HG03571 (cell line): ENCODE measurements around the gene KIF6.

ENCODE experiments used
- ATAC-seq: cut with Tn5 transposase; IDR thresholded peaks from one replicate; pipeline ENCODE4 v1.9.1; 2021; ENCODE audit not compliant: unreplicated experiment

KIF6 gene

DNA sequence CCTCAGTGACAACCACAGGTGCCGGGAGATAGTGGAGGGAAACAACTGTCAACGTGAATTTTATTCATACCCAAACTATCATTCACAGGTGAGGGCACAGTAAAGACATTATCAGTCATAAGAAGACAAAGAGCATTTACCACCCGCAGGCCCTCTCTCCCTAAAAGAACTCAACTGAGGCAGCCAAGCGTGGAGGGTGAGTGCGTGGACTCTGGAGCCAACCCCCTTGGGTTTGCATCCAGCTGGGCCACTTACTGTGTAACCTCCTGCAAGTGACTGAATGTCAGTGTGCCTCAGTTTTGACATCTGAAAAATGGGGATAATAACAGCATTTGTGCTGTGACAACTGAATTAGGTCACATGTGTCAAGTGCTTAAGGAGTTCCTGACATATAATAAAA, 332.1 kb downstream of the KIF6 start:
- no peak for ATAC-seq

DNA sequence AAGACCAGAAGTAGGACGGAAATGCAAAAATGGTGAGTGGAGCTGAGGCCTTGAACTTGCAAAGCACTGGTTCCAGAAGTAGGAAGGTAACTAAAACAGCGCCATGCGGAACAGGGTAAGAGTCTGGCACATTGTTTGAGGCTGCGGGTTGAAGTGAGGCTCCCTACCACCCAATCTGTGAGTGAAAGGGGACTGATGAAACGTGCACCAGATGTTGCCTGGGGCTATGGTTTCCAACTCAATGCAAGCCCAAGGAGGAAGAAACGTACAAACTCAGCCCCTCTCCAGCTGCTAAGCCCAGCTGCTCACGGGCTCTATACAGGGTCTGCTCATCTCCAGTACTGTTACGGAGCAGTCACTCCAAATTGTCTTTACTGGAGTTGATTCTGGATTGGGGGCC, 334.0 kb downstream of the KIF6 start:
- ATAC-seq: no peak

DNA sequence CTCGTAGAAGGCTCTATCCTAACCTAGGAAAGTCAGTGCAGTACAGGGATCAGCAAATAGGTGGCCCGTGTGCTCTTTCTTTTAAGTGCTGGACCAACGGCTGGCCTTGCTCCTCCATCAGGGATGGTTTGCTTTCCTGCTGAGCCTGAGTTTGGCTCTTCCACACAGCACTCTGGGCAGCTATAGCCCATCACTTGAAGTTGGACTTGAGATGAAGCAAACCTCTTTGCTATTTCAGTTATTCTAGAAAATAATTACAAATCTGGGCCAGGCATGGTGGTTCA, 335.8 kb downstream of the KIF6 start:
- no peak for ATAC-seq

DNA sequence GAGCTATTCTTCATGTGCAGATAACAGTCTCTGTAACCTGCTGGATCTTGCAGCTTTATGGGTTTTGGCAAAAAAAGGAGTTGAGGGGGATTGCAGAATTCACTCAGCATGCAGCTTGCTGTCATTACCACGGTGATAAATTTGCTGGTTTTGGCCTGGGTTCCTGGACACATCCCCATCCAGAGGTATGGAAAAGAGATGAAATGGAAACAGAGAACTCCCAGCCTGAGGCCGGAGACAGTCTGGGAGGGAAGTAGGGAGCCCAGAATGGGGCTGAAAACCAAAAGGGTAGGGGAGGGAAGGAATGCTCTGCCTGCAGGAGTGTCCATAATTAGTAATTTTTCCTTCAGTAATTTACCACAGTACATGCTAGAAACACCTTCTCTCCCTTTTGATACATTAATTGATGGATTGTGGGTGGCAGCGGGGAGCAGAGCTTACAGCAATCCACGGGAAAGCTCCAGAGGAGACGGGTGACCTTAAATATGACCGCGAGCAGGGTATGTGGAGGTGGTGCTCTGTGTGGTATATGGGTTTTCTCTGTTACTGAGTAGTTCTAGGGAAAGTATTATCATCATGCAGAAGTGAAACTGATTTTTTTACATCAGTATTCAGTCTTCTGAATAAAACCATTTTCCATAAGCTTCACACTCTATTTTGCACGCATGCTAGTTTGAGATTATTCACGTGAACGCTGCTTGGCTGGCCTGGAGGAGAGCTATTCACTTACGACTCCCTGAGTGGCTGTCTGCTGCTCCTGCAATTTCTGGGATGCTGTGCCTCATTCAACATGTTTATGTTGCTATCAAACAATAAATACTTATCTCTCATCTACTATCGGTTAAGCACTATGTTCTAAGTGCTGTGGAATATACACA, 336.4 kb downstream of the KIF6 start:
- ATAC-seq: no peak

DNA sequence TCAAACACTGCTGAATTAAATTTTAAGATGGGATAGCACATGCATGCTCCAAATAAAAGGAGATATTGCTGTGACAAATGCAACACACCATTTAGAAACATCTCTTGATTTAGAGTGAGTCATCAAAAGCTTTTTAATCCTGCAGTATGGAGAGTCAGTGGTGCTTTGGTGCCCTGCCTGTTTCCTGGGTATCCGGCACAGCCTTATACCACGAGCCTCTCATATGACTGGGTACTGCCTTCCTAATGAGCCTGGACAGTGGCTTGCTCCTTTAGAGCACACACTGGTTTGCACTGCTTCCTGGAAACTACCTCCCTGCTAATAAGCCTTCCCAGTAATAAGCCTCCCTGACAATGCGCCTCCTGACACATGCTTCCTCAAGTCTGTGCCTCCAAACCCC, 337.4 kb downstream of the KIF6 start:
- no peak for ATAC-seq

DNA sequence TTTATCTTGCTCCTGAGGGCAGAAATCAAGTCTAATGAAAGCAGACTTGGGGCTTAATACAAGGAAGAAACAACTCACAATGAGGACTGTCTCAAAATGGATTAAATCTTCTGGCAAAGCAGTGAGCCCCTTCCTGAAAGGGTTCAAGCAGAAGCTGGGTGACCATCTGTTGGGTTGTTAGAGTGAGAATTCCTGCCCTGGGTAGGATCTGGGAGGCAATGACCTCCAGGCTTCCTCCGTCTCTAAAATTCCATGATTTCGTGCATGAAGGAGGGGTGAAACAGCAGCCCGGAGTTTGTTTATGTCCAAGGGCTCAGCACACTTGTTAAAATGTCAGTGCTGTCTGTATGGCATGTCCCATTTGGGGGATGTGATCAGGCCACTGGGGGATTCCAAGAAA, 338.7 kb downstream of the KIF6 start:
- no peak for ATAC-seq

DNA sequence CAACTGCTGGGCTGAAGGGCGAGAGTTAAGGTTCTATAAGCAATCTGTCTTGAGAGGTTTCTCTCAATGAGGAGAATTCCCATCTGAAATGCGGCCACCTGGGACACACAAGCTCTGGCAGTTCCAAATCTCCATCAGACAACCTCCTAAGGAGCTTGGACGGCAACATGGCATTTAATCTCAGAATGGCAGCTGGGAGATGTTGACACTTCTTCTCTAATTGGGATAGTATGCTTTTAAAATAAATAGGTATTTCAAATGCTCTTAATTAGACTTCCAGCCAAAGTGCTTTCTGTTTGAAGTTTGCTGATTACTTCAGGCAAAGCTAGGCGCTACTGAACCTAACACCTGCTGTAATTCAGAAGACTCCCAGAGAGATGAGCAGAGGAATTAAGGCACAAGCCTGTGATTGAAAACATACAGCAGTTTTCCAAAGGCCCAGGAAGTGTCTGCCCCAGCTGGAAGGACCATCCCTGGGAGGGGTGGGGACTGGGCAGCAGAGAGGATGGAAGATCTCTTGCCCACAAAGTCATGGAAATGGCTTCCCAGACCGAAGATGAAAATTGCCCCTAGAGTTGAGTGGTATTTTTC, 343.6 kb downstream of the KIF6 start:
- no peak for ATAC-seq

DNA sequence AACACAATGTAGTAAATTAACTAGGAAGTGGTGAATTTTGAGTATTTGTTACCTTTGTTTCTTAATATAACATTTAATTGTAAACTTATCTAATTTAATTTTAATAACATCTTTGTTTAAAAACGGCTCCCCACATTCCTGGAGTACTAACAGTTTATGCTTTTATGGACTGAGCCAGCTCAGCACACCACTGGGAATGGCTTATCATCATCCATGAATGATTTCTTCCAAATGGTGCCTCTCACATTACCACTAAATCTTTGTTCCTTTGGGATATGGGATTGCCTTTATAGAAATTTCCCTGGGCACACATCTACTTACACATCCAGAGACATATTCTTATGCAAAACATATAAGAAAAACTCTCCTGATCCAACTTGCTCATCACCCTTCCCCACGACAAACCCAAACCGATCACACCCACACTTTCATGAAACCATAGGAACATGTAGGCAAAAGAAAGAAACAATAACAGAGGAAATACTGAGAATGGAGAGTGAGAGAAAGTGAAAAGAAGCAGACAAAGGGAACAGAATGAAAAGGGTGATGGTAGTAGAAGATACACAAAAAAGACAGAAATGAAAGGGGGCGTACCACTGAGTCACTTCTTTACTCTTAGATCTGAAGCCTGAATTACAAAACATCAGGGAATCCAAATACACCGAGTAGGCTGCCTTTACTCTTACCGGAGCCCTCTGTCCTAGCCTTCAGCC, 344.2 kb downstream of the KIF6 start:
- no peak for ATAC-seq

DNA sequence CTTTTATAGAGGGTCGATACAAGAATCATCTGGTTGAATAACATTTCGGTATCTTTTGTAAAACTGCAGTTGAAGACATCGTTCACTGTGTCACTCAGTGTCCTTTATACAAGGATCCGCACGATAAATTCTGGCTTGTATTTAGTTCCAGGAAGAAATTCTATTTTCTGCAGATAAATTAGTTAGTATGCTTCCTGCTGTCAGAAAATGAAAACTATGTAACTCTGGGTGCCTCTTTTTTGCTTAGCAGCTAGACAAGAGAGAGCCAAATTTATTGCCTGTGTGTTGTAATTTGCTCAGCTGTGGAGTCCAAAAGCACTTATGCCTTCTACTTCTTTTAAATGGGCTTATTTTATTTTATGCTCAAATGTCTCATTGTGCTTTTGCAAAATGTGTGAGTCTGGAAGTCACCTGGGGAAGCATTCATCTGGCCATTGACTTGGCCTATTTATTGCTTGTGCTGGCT, 346.2 kb downstream of the KIF6 start:
- ATAC-seq: no peak

DNA sequence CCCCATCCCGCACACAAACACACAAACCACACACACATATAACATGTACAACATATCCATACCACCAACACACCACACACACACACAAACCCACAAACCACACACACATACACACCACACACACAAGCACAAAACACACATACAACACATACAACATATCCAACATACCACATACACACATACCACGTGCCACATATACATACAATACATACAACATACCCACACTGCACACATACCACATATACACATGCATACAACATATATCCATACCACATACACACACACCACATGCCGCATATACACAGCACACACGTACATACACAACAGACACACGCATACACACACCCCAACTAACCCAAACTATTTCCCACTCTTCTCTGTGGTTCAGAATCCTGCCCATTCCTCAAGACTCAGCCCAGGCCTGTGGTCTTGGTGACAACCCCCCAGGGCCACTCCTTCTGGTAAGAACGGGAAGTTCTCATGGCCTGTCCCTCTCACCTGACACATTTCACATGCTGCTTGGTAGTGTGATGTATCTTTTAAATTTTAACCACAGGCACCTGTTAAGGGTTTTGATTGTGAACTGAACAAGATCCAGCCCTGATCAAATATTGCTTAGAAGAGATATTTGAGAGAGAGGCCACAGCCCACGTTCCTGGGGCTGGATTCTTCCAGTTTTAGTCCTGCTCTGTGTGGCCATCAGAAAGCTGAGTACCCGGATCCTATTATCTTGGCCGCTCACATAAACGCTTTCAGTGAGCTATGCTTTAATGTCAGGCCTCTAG, 346.8 kb downstream of the KIF6 start:
- ATAC-seq: no peak

DNA sequence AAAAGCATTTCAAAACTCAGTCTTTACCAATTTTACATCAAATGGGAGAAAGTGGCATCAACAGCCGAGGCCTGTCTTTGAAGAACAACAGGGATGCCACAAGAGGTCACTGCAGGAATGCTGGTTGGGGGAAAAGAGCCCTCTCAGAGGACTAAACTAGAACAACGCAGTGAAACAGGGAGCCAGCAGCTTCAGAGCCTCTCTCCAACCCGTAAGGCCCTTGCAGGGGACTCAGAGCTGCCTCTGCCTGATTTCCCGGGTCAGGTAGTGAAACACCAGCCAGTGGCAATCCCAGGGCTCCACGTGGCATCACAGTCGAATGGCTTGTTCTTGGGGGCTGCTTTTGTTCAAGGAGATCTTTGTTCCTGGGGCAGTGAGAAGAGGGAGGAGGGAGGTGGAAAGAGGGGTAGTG, 347.7 kb downstream of the KIF6 start:
- ATAC-seq: no peak

DNA sequence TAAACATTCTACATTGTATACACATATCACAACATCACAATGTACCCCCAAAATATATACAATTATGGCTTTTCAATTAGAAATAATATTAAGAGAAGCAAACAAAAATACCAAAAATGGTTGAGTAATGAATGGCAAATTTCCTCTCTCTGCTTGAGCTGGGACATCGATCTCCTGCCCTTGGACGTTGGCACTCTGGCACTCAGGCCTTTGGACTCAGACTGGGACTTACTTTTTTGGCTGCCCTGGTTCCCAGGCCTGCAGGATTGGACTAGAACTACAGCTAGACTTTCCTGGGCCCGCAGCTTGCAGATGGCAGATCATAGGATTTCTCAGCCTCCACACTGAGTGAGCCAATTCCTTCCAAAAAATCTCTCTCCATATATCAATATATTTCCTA, 349.8 kb downstream of the KIF6 start:
- ATAC-seq: no peak

DNA sequence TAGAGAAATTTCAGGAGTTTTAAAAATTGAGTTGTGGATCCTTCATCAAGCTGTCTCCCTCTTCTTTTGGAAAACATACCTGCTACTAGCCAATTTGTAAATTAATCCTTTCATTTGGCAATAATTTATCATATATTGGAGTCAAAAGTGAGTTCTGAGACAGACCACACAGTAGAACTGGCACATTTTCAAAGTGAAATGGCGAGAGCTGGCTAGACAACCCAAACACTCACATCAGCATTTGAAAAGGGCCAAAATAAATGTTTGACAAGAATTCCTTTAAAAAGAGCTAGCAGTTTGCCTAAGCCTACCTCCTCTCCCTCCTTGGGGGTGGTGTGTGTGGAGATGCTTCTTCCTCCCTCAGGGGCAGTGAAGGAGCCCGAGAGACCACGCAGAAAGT, 354.8 kb downstream of the KIF6 start:
- ATAC-seq: no peak

DNA sequence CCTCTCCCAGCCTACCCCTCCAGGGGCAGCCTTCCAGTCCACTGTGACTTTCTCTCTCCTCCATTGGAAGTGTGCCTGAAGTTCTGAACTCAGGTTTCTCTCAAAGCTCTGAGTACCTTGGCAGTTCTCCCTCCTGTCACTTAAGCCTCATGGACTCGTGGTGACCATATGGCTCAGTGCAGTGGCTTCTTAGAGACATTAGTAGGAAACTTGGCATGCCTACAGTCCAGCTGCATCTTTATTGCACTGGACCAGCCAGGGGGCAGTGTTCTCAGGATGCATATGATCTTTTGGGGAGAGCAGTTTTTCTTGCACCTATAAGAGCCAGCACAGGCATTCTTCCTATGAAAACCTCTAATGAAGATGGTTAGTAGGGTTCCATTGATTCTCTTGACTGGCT, 355.2 kb downstream of the KIF6 start:
- ATAC-seq: no peak

DNA sequence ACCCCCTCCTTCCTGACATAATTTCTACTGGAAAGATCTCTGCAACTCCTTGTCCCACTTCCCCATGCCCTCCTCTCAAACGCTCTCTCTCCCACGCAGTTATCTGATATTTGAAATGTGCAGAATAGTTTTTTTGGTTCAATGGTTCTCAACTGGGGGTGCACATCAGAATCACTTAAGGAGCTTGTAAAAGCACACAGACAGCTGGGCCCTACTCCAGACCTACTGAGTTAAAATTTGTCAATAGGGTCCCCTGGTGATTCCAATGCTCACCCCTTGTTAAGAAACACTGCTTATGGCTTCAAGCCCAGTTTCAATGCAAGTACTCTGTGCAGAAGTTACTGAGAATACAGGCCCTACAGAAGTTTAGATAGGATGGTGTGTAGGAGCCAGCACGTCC, 357.5 kb downstream of the KIF6 start:
- no peak for ATAC-seq

DNA sequence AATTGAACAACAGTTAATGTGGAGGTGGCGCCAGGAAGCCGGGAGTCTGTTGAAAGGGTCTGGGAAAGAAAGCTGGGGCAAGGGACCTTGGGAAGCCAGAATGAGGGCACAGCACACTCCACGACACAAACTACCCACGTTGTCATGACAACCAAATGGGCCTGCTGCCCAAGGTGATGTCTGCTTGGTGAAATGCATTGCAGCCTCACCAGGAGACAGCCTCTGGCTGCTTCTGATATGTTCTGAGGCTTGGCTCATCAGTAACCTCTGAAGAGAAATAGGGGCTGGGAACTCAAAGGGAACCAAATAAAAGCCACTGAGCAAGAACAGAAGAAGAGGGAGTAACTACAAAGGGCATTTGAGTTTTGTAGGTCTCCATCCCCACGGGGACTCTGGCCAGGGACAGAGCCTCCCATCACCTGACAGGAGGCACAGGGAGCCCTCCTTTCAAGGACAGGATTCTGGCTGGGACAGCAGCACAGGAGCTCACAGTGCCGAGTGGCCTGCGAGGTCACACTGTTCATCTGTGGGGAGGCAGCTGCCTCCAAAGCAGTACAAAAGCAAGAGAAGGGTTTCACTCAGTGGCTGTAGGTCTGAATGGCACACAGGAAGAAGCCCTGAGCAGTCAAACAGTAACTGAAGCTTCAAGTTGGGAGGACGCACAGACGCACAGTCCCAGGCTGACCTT, 358.1 kb downstream of the KIF6 start:
- no peak for ATAC-seq

DNA sequence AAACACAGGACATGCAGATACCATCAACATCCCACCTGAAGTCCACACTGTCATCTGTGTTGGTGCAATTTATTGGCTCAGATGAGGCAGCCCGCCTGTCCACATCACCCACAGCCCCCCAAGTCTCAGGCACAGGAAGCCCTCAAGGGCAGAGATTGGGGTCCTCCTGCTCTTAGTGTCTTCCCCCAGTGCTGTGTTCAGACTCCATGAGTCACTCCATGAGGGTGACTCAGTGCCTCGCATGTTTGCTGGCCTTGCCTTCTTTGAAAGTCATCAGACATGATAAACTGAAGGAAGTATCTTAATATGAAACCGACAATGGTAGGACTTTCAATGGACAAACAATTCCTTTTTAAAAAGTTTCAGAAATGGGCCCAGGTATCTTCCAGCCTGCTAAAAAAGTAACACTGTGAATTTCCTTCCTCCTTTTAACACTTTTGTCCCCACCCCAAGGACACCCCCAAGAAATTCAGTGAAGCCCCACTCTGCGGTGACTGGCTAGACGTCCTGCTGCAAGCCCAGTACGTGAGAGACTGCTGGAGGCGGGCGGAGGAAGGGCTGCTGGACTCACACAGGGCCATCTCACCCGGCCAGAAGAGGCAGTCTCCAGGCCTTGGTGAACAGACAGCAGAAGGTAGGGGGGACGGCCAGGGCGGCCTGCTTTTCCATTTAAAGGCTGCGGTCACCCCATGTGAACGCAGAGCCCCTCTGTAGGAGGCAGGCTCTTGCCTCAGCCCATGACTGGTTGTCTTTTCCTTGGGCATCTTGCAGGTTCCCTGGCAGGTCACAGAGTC, 359.7 kb downstream of the KIF6 start:
- no peak for ATAC-seq

DNA sequence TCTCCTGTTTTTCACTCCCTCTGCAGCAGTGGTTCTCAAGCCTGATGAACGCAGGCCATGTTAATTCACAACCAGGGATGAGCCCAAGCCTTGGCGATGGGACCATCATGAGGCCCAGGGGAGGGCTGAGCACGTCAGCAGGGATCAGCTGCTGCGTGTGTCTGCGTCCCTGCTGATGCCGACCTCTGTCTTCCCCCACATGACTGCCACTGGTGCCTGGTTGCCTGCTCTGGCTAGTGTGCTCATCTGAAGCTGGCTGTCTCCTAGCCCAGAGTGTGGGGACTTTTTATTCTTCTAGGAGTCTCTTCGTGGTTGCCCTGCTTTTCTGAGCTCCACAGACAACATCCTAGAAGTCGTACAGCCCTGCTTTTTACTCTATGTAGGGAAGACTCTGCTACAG, 361.9 kb downstream of the KIF6 start:
- ATAC-seq: no peak

DNA sequence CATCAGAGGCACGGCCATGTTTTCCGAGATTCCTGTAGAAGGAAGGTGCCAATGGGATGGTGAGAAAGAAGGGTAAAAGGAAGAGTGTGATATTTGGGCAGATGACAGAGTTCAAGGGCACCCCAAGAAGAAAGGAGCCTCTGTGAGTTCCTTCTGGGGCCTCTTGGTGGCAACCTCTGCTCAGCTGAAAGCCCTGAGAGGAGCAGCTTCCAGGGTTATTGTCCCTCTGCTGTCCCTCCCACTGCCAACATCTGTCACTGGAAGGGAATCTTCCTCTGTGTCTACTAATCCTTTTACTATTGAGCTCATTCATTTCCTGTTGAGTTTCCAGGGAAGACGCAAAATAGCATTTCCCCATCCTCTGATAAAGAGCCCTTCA, 362.7 kb downstream of the KIF6 start:
- no peak for ATAC-seq
